ENCODE data around the gene FPR1.

Gene FPR1

DNA sequence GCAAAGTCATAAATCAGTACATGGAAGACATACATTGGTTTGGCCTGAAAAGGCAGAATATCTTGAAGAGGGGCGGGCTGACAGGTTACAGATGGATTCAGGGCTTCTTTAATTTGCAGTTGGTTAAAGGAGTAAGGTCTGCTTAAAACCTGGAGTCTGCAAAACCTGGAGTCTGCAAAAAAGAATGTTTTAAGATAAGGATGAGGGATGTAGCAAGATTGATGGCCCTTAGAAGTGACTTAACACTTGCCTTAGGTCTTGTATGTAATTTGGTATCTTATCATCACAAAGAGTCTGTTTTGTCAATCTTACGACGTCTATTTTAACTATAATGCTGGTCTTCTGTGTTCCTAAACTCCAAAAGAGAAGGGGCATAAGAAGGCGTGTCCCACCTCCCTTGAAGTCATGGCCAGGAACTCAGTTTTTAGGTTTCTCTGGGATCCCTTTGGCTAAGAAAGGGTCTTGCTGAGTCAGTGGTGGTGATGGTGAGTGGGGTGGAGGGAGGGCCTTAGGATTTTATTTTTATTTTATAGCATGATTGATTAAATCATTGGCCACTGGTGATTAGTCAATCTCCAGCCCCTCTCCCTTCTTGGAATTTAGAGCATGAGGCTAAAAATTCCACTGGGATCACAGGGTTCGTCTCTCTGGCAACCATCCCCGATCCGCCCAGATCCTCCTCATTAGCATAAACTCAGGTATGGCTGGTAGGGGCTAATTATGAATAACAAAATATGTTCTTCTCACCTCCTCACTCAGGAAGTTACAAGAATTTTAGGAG, 17.7 kb downstream of the FPR1 start:
- no peak overlapping the region for H3K4me3 ChIP-seq (ENCODE audit: low read length)
- no peaks in the 10 kb centered on the region for H3K9me3 ChIP-seq (ENCODE audit: control insufficient read depth, low read length)
- no peak overlapping the region for H3K9ac ChIP-seq (ENCODE audit: low read length)
- H3K4me1 ChIP-seq (ENCODE audit: control insufficient read depth, insufficient read depth, low read length) = peaks cover 29% of the 10 kb centered on the region
- no peaks in the 10 kb centered on the region for H3K27me3 ChIP-seq (replicated peaks; ENCODE audit: control insufficient read depth, insufficient read depth, low read length)
- DNase-seq (ENCODE audit: low read depth) = no peak
- H3K36me3 ChIP-seq (ENCODE audit: control insufficient read depth, insufficient read depth, low read length, severe bottlenecking) = no peaks in the 10 kb centered on the region

DNA sequence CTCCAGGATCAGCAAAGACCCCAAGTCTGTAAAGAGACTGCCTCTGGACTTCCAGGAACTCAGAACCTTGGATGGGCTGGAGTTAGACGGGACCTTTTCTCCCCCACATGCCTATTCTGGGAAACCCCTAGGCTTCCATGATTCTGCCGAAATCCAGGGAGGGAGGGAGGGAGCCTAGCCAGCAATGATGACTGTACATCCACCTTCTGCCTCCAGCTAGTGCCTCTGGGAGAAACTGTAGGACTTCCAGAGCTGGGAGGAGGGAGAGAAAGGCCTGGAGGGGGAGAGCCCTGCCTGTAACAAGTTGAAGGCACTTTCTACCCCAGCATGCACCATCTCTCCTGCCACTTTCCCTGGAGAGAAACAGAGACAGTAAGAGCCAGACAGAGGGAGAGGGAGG, 21.9 kb downstream of the FPR1 start:
- DNase-seq (ENCODE audit: low read depth) = no peak
- H3K9me3 ChIP-seq (ENCODE audit: control insufficient read depth, low read length) = no peaks in the 10 kb centered on the region

DNA sequence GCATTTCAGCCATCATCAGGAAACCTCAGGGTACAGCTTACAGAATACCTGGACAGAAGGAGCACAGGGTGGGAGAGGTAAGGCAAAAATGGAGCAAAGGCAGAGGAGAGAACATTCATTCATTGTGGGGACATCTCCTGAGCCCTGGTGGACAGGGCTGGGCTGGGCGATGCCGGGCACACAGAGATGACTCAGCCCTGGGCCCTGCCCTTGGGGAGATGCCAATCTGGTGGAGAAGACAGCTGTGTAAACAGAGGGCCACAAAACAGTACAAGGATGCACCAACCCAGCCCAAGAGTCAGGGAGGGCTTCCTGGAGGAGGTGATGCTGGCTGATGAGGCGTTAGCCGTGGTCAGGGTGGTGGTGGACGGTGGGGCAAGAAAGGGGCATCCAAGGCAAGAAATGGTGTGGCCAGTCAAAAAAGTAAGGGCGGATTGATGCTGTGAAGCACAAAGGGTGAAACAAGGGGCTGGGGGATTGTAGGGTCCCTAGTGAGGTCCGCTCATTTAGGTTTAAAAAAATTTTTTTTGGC, 24.3 kb downstream of the FPR1 start:
- no peaks in the 10 kb centered on the region for H3K9me3 ChIP-seq (ENCODE audit: control insufficient read depth, low read length)
- H3K36me3 ChIP-seq (ENCODE audit: control insufficient read depth, insufficient read depth, low read length, severe bottlenecking) = no peaks in the 10 kb centered on the region
- no peaks in the 10 kb centered on the region for H3K27me3 ChIP-seq (replicated peaks; ENCODE audit: control insufficient read depth, insufficient read depth, low read length)
- no peak overlapping the region for H3K4me3 ChIP-seq (ENCODE audit: low read length)
- DNase-seq (ENCODE audit: low read depth) = peak; percentile 27
- peak overlapping the region; percentile 45 for H3K9ac ChIP-seq (ENCODE audit: low read length)
- H3K4me1 ChIP-seq (ENCODE audit: control insufficient read depth, insufficient read depth, low read length) = peaks cover 39% of the 10 kb centered on the region

More for the DNA sequence above, 21.9 kb downstream of the FPR1 start:
- Histone ChIP-seq H3K4me1 (ENCODE audit: control insufficient read depth, insufficient read depth, low read length) (peaks cover 28% of the 10 kb centered on the region), H3K4me3 (ENCODE audit: low read length) (no peak overlapping the region), H3K27me3 (replicated peaks; ENCODE audit: control insufficient read depth, insufficient read depth, low read length) (no peaks in the 10 kb centered on the region), H3K9ac (ENCODE audit: low read length) (peak overlapping the region; percentile 34), H3K36me3 (ENCODE audit: control insufficient read depth, insufficient read depth, low read length, severe bottlenecking) (no peaks in the 10 kb centered on the region)

DNA sequence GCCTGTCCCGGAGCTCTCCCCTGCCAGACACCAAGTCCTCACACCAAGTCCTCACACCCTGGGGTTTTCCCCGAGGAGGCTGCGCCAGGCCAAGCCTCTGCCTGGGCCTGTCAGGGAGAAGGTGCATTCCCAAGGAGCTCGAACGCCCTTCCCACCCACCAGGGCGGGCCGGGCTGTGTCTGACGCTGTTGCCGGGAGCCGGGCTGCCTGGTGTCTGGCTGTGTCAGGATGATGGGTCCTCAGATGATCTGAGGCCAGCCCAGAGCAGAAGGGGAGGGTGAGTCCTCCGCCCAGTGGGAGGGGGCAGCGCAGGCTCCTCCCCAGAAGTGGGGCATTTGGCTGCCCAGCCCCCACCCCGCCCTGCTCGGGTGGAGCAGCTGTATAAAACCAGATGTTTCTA, 25.6 kb downstream of the FPR1 start:
- H3K4me1 ChIP-seq (ENCODE audit: control insufficient read depth, insufficient read depth, low read length) = peaks cover 39% of the 10 kb centered on the region
- H3K36me3 ChIP-seq (ENCODE audit: control insufficient read depth, insufficient read depth, low read length, severe bottlenecking) = no peaks in the 10 kb centered on the region
- H3K4me3 ChIP-seq (ENCODE audit: low read length) = no peak overlapping the region
- H3K27me3 ChIP-seq (replicated peaks; ENCODE audit: control insufficient read depth, insufficient read depth, low read length) = no peaks in the 10 kb centered on the region
- DNase-seq (ENCODE audit: low read depth) = peak; percentile 56
- peak overlapping the region; percentile 61 for H3K9ac ChIP-seq (ENCODE audit: low read length)
- H3K9me3 ChIP-seq (ENCODE audit: control insufficient read depth, low read length) = no peaks in the 10 kb centered on the region

DNA sequence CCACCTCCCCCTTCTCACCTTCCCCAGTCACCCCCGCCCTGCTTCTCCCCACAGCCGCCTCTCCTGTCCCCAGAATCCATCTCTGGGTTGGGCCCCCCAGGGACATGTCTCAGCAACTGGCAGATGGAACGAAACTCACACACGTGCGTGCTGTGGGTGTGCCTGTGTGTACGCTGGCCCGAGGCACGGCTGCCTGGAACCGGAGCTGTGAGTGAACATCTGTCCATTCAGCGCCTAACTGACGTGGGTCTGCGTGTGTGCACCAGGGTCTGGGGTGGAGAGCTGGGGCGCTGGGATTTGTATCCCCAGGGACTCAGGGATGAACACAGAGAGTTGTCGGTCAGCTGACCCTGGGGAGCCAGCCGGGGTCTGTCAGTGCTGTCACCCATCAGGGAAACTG, 27.1 kb downstream of the FPR1 start:
- Histone ChIP-seq H3K9ac (ENCODE audit: low read length) (no peak overlapping the region), H3K36me3 (ENCODE audit: control insufficient read depth, insufficient read depth, low read length, severe bottlenecking) (no peaks in the 10 kb centered on the region), H3K27me3 (replicated peaks; ENCODE audit: control insufficient read depth, insufficient read depth, low read length) (no peaks in the 10 kb centered on the region), H3K4me3 (ENCODE audit: low read length) (peak overlapping the region; percentile 61), H3K9me3 (ENCODE audit: control insufficient read depth, low read length) (no peaks in the 10 kb centered on the region), H3K4me1 (ENCODE audit: control insufficient read depth, insufficient read depth, low read length) (peaks cover 32% of the 10 kb centered on the region)
- DNase-seq (ENCODE audit: low read depth) = peak; percentile 13

DNA sequence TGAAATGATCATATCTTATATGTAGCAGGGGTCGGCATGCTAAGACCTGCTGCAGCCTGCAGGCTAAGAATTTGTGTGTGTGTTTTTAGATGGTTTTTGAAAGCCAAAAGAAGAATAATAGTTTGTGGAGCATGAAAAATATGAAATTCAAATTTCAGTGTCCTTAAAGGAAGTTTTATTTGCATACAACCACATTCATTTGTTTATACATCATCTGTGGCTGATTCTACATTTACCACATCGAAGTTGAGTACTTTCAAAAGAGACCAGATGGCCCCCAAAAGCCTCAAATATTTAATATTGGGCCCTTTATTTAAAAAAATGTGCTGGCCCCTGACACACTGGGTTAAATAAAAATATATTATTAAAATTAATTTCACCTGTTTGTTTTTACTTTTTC, 29.2 kb downstream of the FPR1 start:
- DNase-seq (ENCODE audit: low read depth) = no peak
- H3K4me1 ChIP-seq (ENCODE audit: control insufficient read depth, insufficient read depth, low read length) = peaks cover 34% of the 10 kb centered on the region
- H3K9ac ChIP-seq (ENCODE audit: low read length) = no peak overlapping the region
- H3K27me3 ChIP-seq (replicated peaks; ENCODE audit: control insufficient read depth, insufficient read depth, low read length) = no peaks in the 10 kb centered on the region
- no peaks in the 10 kb centered on the region for H3K9me3 ChIP-seq (ENCODE audit: control insufficient read depth, low read length)
- no peak overlapping the region for H3K4me3 ChIP-seq (ENCODE audit: low read length)
- no peaks in the 10 kb centered on the region for H3K36me3 ChIP-seq (ENCODE audit: control insufficient read depth, insufficient read depth, low read length, severe bottlenecking)

DNA sequence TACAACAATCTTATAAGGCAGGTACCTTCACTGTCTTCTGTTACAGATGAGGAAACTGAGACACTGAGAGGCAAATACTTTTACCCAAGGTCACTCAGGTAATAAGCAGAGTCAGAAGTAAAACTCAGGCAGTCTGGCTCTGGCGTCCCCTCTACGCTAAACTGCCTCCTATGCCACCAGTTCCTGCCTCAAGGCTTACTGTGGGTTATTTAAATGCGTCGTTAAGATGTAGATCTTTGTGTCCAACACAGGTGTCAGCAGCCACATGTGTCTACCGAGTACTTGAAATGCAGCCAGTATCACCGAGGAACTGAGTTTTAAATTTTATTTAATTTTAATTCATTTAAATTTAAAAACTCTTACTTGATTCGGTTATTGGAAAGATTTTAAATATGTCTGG, 29.8 kb downstream of the FPR1 start:
- Histone ChIP-seq H3K4me1 (ENCODE audit: control insufficient read depth, insufficient read depth, low read length) (peaks cover 28% of the 10 kb centered on the region), H3K9me3 (ENCODE audit: control insufficient read depth, low read length) (no peaks in the 10 kb centered on the region), H3K9ac (ENCODE audit: low read length) (no peak overlapping the region)

DNA sequence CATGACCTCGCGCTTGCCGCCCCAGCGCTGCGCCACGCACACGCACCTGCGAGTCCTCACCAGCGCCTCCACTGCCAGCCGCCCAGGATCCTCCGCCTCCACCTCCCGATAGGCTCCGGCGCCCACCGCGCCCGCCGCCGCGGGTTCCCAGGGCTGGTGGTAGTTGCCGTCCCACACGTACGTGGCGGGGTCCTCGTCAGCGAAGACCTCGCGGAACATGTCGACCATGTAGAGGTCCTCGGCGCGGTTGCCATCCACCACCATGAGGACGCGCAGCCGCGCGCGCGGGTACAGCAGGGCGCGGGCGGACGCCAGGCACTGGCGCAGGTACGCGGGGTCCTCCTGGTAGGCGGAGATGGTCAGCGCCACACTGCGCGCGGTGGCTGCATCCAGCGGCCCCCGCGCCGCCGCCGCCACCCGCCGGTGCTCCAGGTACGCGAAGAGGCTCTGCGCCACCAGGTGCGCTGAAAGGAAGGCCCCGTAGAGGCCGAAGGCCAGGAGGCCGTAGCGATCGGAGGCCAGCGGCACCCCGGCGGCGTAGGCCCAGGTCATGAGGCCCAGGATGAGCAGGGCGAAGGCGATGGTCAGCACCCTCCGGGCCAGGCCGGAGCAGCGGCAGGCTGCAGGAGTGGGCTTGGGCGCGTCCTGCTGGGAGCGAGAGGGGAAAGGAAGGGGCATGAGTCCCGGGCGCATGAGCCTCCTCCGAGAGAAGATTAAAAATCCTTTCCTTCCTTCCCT, 32.3 kb downstream of the FPR1 start:
- Histone ChIP-seq H3K9ac (ENCODE audit: low read length) (peak overlapping the region; percentile 66), H3K27me3 (replicated peaks; ENCODE audit: control insufficient read depth, insufficient read depth, low read length) (no peaks in the 10 kb centered on the region), H3K36me3 (ENCODE audit: control insufficient read depth, insufficient read depth, low read length, severe bottlenecking) (no peaks in the 10 kb centered on the region), H3K4me3 (ENCODE audit: low read length) (peak overlapping the region; percentile 77), H3K4me1 (ENCODE audit: control insufficient read depth, insufficient read depth, low read length) (peaks cover 11% of the 10 kb centered on the region), H3K9me3 (ENCODE audit: control insufficient read depth, low read length) (no peaks in the 10 kb centered on the region)
- no peak for DNase-seq (ENCODE audit: low read depth)

More for the DNA sequence above, 29.8 kb downstream of the FPR1 start:
- Histone ChIP-seq H3K36me3 (ENCODE audit: control insufficient read depth, insufficient read depth, low read length, severe bottlenecking) (no peaks in the 10 kb centered on the region), H3K4me3 (ENCODE audit: low read length) (no peak overlapping the region), H3K27me3 (replicated peaks; ENCODE audit: control insufficient read depth, insufficient read depth, low read length) (no peaks in the 10 kb centered on the region)
- DNase-seq (ENCODE audit: low read depth) = no peak

DNA sequence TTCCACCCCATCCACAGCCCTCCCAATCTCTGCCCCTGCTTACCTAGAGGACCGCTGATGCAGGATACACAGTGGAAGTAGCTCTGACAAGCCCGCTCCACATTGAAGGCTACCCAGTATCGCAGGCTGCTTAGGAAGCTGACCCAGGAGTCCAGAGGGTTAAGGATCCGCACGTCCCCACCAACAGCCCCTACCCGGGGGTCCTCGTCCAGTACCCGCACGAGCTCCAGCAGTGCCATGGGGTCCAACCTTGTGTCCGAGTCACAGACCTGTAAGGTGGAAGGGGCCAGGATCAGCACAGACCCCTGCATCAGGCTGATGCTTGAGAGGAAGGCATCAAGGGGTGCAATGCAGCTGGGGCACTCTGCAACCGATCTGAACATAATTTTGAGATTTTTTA, 34.8 kb downstream of the FPR1 start:
- Histone ChIP-seq H3K4me3 (ENCODE audit: low read length) (no peak overlapping the region), H3K9ac (ENCODE audit: low read length) (no peak overlapping the region), H3K27me3 (replicated peaks; ENCODE audit: control insufficient read depth, insufficient read depth, low read length) (no peaks in the 10 kb centered on the region), H3K36me3 (ENCODE audit: control insufficient read depth, insufficient read depth, low read length, severe bottlenecking) (no peaks in the 10 kb centered on the region), H3K4me1 (ENCODE audit: control insufficient read depth, insufficient read depth, low read length) (peaks cover 4% of the 10 kb centered on the region), H3K9me3 (ENCODE audit: control insufficient read depth, low read length) (no peaks in the 10 kb centered on the region)
- DNase-seq (ENCODE audit: low read depth) = no peak

DNA sequence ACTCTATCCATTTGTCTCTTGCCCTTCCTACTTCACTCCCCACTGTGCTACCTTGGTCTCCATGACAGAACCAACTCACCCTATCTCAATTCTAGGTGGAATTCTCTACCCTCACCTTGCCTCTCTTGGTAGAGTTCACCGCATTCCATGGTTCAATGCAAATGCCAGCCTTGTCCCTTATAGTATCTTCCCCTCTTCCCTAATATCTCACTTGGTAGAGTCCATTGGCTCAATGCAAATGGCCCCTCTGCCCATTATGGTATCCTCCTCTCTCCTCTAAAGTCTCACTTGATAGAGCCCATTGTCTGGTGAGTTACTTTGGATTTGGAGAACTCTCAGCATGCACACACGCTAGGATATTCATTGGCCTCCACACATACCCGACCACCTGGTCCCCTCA, 35.8 kb downstream of the FPR1 start:
- H3K27me3 ChIP-seq (replicated peaks; ENCODE audit: control insufficient read depth, insufficient read depth, low read length) = no peaks in the 10 kb centered on the region
- H3K36me3 ChIP-seq (ENCODE audit: control insufficient read depth, insufficient read depth, low read length, severe bottlenecking) = no peaks in the 10 kb centered on the region
- no peaks in the 10 kb centered on the region for H3K9me3 ChIP-seq (ENCODE audit: control insufficient read depth, low read length)
- H3K4me3 ChIP-seq (ENCODE audit: low read length) = no peak overlapping the region
- H3K4me1 ChIP-seq (ENCODE audit: control insufficient read depth, insufficient read depth, low read length) = peaks cover 4% of the 10 kb centered on the region
- DNase-seq (ENCODE audit: low read depth) = no peak
- H3K9ac ChIP-seq (ENCODE audit: low read length) = no peak overlapping the region

DNA sequence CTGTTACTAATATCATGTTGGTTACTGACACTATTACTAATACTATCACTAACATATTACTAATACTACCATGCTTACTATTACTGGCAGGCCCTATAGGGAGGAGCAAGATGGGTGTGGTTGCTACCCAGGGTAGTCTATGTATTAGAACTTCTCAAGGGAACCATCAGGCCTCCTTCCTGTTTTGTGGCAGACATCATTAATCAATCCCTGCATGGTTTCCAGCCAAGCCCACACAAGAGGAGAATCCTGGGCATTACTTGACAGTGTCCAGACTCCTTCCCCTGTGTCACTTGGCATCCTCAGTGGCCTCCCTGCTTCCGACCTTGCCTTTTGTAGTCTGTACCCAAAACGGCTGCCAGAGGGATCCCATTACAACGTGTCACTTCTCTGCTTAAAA, 36.8 kb downstream of the FPR1 start:
- H3K36me3 ChIP-seq (ENCODE audit: control insufficient read depth, insufficient read depth, low read length, severe bottlenecking) = no peaks in the 10 kb centered on the region
- no peaks in the 10 kb centered on the region for H3K9me3 ChIP-seq (ENCODE audit: control insufficient read depth, low read length)
- H3K27me3 ChIP-seq (replicated peaks; ENCODE audit: control insufficient read depth, insufficient read depth, low read length) = no peaks in the 10 kb centered on the region
- H3K4me3 ChIP-seq (ENCODE audit: low read length) = no peak overlapping the region
- no peak for DNase-seq (ENCODE audit: low read depth)
- peaks cover 4% of the 10 kb centered on the region for H3K4me1 ChIP-seq (ENCODE audit: control insufficient read depth, insufficient read depth, low read length)
- no peak overlapping the region for H3K9ac ChIP-seq (ENCODE audit: low read length)
